OCI-LY7 (cell line): ENCODE data around the gene NEK11.

Source experiments
- EZH2phosphoT487 ChIP-seq: fragments of 200-600 bp; sonication (generic); IDR thresholded peaks from 2 replicates; pipeline ENCODE4 v1.6.1; 2018; ENCODE audit warnings: low read depth, borderline replicate concordance, mild to moderate bottlenecking, mixed run types, antibody characterized with exemption, low read length, moderate library complexity, mixed read lengths
- TF ChIP-seq, protein P1 (sequence below): fragments of 200-600 bp; sonication (generic); conservative IDR thresholded peaks from 2 replicates; pipeline ENCODE4 v1.5.1; 2014; ENCODE audit warnings: mild to moderate bottlenecking, antibody characterized with exemption, low read length, moderate library complexity, mixed read lengths

DNA sequence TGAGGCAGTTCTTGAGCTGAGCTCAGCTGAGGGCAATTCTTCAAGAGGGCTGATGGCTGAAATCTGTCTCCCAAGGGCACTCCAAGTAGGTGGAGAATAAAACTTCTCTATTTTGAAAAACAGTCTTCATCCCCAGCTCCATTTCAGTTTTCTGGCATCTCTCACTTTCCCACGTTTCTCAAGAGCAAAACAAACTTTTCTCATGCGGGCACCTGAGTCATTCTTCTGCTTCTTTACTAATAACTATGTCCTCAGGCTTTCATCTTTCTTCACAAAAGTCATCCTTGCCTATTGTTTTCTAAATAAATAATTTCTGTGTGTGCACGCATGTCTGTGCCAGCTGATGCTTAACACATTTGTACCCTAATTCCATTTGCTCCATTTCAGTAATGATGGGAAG lies 258.8 kb downstream of the NEK11 start:
- TF ChIP-seq, protein P1, sequence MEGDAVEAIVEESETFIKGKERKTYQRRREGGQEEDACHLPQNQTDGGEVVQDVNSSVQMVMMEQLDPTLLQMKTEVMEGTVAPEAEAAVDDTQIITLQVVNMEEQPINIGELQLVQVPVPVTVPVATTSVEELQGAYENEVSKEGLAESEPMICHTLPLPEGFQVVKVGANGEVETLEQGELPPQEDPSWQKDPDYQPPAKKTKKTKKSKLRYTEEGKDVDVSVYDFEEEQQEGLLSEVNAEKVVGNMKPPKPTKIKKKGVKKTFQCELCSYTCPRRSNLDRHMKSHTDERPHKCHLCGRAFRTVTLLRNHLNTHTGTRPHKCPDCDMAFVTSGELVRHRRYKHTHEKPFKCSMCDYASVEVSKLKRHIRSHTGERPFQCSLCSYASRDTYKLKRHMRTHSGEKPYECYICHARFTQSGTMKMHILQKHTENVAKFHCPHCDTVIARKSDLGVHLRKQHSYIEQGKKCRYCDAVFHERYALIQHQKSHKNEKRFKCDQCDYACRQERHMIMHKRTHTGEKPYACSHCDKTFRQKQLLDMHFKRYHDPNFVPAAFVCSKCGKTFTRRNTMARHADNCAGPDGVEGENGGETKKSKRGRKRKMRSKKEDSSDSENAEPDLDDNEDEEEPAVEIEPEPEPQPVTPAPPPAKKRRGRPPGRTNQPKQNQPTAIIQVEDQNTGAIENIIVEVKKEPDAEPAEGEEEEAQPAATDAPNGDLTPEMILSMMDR = no peak
- no peak for TF ChIP-seq EZH2phosphoT487
